Activated B cell treated with CpG ODN at 0.5 μM for 24 hours (primary cell): ENCODE data around the gene KNSTRN. TPM values are rescaled to one million over a fixed set of nuclear protein-coding genes. Genes with fewer than 3 reads are reported as not detected.

Experiments used
- ATAC-seq: fragments of 200-7000 bp; cut with Tn5 transposase; one replicate; pipeline ENCODE4 v1.10.0; 2021; ENCODE audit warnings: low read depth, mild to moderate bottlenecking, moderate library complexity
- CTCF ChIA-PET: fragments of 350-600 bp; sonication (Branson Sonifier 250); formaldehyde crosslinking; loops from one replicate; lab custom pipeline; 2021; ENCODE audit warnings: antibody characterized with exemption; lab: Charles Lee
- POLR2A ChIA-PET: fragments of 350-600 bp; sonication (Branson Sonifier 250); formaldehyde crosslinking; loops from one replicate; lab custom pipeline; 2021; ENCODE audit warnings: antibody characterized with exemption; lab: Charles Lee
- DNase-seq: peaks from one replicate; pipeline ENCODE4 v3.0.0; 2022
- H3K27ac Mint-ChIP-seq: one replicate; pipeline ENCODE4 v1.8.0; 2020; ENCODE audit warnings: mixed read lengths
- H3K27me3 Mint-ChIP-seq: one replicate; pipeline ENCODE4 v1.8.0; 2021; ENCODE audit warnings: mixed read lengths
- H3K36me3 Mint-ChIP-seq: one replicate; pipeline ENCODE4 v1.8.0; 2021; ENCODE audit warnings: low read depth, mixed read lengths
- H3K4me1 Mint-ChIP-seq: one replicate; pipeline ENCODE4 v1.8.0; 2021; ENCODE audit warnings: mixed read lengths
- H3K4me3 Mint-ChIP-seq: one replicate; pipeline ENCODE4 v1.8.0; 2020; ENCODE audit warnings: mild to moderate bottlenecking, mixed read lengths
- H3K9me3 Mint-ChIP-seq: one replicate; pipeline ENCODE4 v1.8.0; 2020; ENCODE audit warnings: mixed read lengths
- CTCF ChIP-seq: fragments of 200-600 bp; IDR thresholded peaks from one replicate; pipeline ENCODE4 v1.8.0; 2022; ENCODE audit warnings: antibody characterized with exemption, mild to moderate bottlenecking
- intact Hi-C: fragments of 100-400 bp; cut with micrococcal nuclease; formaldehyde crosslinking; loops from one replicate; pipeline ENCODE4 v1.15.1; 2024
- total RNA-seq: library from RNA; stranded (reverse); gene quantifications from 2 replicates; pipeline ENCODE4 v1.2.3, GENCODE V29; 2022

The KNSTRN gene
- total RNA-seq, 1 donor from 2014 or later = 11.5 TPM

GRCh38 chr15:40355976-40356585 lies 26.4 kb upstream of the KNSTRN start:
- no peak for ATAC-seq
- DNase-seq = no peak
- TF ChIP-seq CTCF = no peak
- Mint-ChIP-seq H3K27me3 (no peaks in the 10 kb centered on the region), H3K27ac (no peak overlapping the region), H3K36me3 (no peaks in the 10 kb centered on the region), H3K9me3 (no peaks in the 10 kb centered on the region), H3K4me3 (peak overlapping the region; percentile 1), H3K4me1 (peaks cover 8% of the 10 kb centered on the region)
- intact Hi-C loops = no loop called here
- ChIA-PET POLR2A (interaction anchor here (0.8 kb wide), 1 partner anchor 53 kb away, joined by 3 read pairs; no protein-coding TSS in a partner anchor), CTCF (interaction anchor here (0.6 kb wide), 1 partner anchor 77 kb away, joined by 3 read pairs; no protein-coding TSS in a partner anchor)

- H3K9me3 Mint-ChIP-seq = no peaks in the 10 kb centered on the region
- ChIA-PET POLR2A (interaction anchor here (1.5 to 2.2 kb wide), 2 partner anchors 49 to 50 kb away, joined by 3 to 8 read pairs; partner anchors contain the start of gene PLCB2), CTCF (interaction anchor here (1.5 kb wide), 1 partner anchor 13 kb away, joined by 3 read pairs; no protein-coding TSS in a partner anchor)
- ATAC-seq (no peak), DNase-seq (no peak)
- H3K4me3 Mint-ChIP-seq = peak overlapping the region; percentile 87
- TF ChIP-seq CTCF = no peak
- peaks cover 8% of the 10 kb centered on the region for H3K4me1 Mint-ChIP-seq
- intact Hi-C loops = no loop called here
- H3K27me3 Mint-ChIP-seq = no peaks in the 10 kb centered on the region
- H3K36me3 Mint-ChIP-seq = peaks cover 4% of the 10 kb centered on the region
- H3K27ac Mint-ChIP-seq = no peak overlapping the region
These were observed 25.3 kb upstream of the KNSTRN start for GRCh38 chr15:40357246-40357645.

- no peak within 1 kb of the TSS for H3K27ac Mint-ChIP-seq
- H3K9me3 Mint-ChIP-seq = no peaks in the 10 kb centered on the region
- peaks cover 8% of the 10 kb centered on the region for H3K4me1 Mint-ChIP-seq
- TF ChIP-seq CTCF = no peak
- no peaks in the 10 kb centered on the region for H3K27me3 Mint-ChIP-seq
- DNase-seq (peak; percentile 93), ATAC-seq (peak; percentile 94)
- peak within 1 kb of the TSS; percentile 87 for H3K4me3 Mint-ChIP-seq
- H3K36me3 Mint-ChIP-seq = peaks cover 9% of the 10 kb centered on the region
- POLR2A ChIA-PET = interaction anchor here (1.5 to 2.2 kb wide), 2 partner anchors 49 to 50 kb away, joined by 3 to 8 read pairs; partner anchors contain the start of gene PLCB2
- CTCF ChIA-PET = interaction anchor here (1.4 to 1.5 kb wide), 2 partner anchors 13 to 21 kb away, joined by 3 read pairs; no protein-coding TSS in a partner anchor
- intact Hi-C loops = loop anchor here (1.0 kb wide), 5 partner anchors 9 to 113 kb away; partner anchors contain the start of genes INAFM2, IVD and KNSTRN
These were observed 24.6 kb upstream of the KNSTRN start, which contains the start of gene DISP2 for GRCh38 chr15:40357723-40358470. Gene DISP2 (plus strand): TSS chr15:40358219. CDS start chr15:40358322, 103 bp downstream.

GRCh38 chr15:40358471-40359353 lies 23.8 kb upstream of the KNSTRN start:
- DNase-seq (no peak), ATAC-seq (peak; percentile 30)
- Mint-ChIP-seq H3K36me3 (peaks cover 9% of the 10 kb centered on the region), H3K27me3 (no peaks in the 10 kb centered on the region), H3K4me1 (peaks cover 8% of the 10 kb centered on the region), H3K27ac (no peak overlapping the region), H3K9me3 (no peaks in the 10 kb centered on the region), H3K4me3 (peak overlapping the region; percentile 76)
- ChIA-PET POLR2A (interaction anchor here (1.5 to 2.2 kb wide), 2 partner anchors 48 to 51 kb away, joined by 3 to 8 read pairs; partner anchors contain the start of gene PLCB2), CTCF (interaction anchor here (1.4 kb wide), 1 partner anchor 22 kb away, joined by 3 read pairs; no protein-coding TSS in a partner anchor)
- intact Hi-C loops = loop anchor here (1.0 kb wide), 5 partner anchors 9 to 113 kb away; partner anchors contain the start of genes INAFM2, IVD and KNSTRN
- no peak for TF ChIP-seq CTCF
